SK-N-MC (cell line): ENCODE data around the gene PKD2L1.

Source experiments
- EZH2 ChIP-seq: fragments of 200-600 bp; sonication (generic); IDR thresholded peaks from one replicate; pipeline ENCODE4 v1.6.1; 2017; ENCODE audit warnings: antibody characterized with exemption
- FOXP2 ChIP-seq: optimal IDR thresholded peaks from 2 replicates; pipeline ENCODE3; 2011; ENCODE audit warnings: mild to moderate bottlenecking, moderate library complexity; ENCODE audit not compliant: insufficient read depth; ENCODE audit errors: extremely low read length, control extremely low read depth
- POLR2AphosphoS5 ChIP-seq: IDR thresholded peaks from 2 replicates; pipeline ENCODE4 v1.6.1; 2012; ENCODE audit warnings: mild to moderate bottlenecking, low read depth, low read length, borderline replicate concordance

GRCh38 chr10:100254191-100254590 is 75.8 kb downstream of the PKD2L1 start:
- TF ChIP-seq EZH2 (no peak), POLR2AphosphoS5 (no peak), FOXP2 (no peak)
